ENCODE data around the gene GRB10.
A peak's percentile ranks its signal among the peaks of the same experiment; 100 is the strongest.

GRCh38 chr7:50782375-50783208 is at the start of gene GRB10:
- TF ChIP-seq CTCF (IDR thresholded peaks at IDR 0.05) (peak; percentile 85), SIN3A (IDR thresholded peaks at IDR 0.05; ENCODE audit: borderline replicate concordance, insufficient read depth, low read depth, low read length) (no peak)
